ENCODE data around the gene NTSR2. TPM values are rescaled to one million over a fixed set of nuclear protein-coding genes. Genes with fewer than 3 reads are reported as not detected.
"Not testable (repeated sequence)": the region's sequence is repeated elsewhere in the genome, so short reads cannot be mapped to it uniquely, and the experiment has no call there.

The NTSR2 gene
- total and polyA plus RNA-seq, 5 donors from 2014 or later: not detected

- Mint-ChIP-seq H3K4me3 (no peak overlapping the region), H3K9me3 (peaks cover 0 to 5% (median 2%) of the 10 kb centered on the region in 7 donors), H3K4me1 (no peaks in the 10 kb centered on the region), H3K27me3 (peaks cover 47% of the 10 kb centered on the region), H3K27ac (no peak overlapping the region), H3K36me3 (no peaks in the 10 kb centered on the region)
- no peaks in the 10 kb centered on the region for H3K36me3 ChIP-seq (ENCODE audit: control insufficient read depth, insufficient read depth, low read length)
- no peaks in the 10 kb centered on the region for H3K4me1 ChIP-seq (ENCODE audit: control insufficient read depth, insufficient read depth, low read length, poor library complexity, severe bottlenecking)
- peaks cover 4 to 6% of the 10 kb centered on the region in 2 experiments for H3K9me3 ChIP-seq (ENCODE audit: control insufficient read depth in 2 of 2, low read length in 2 of 2)
- DNase-seq (no peak), ATAC-seq (ENCODE audit: low read depth in 2 of 2) (no peak)
- no peak overlapping the region for H3K27ac ChIP-seq (ENCODE audit: insufficient read depth, low read length, poor library complexity, severe bottlenecking)
- no peak overlapping the region for H3K4me3 ChIP-seq (ENCODE audit: low read depth, low read length)
- H3K27me3 ChIP-seq (ENCODE audit: control insufficient read depth, insufficient read depth, low read length): no peaks in the 10 kb centered on the region
Observed at GRCh38 chr2:11662882-11663281, 7.1 kb downstream of the NTSR2 start.

GRCh38 chr2:11661891-11662435 lies 8.0 kb downstream of the NTSR2 start:
- Mint-ChIP-seq H3K27ac (no peak overlapping the region), H3K4me1 (no peaks in the 10 kb centered on the region), H3K4me3 (no peak overlapping the region), H3K36me3 (no peaks in the 10 kb centered on the region), H3K9me3 (peaks cover 0 to 5% (median 1%) of the 10 kb centered on the region in 7 donors), H3K27me3 (peaks cover 38% of the 10 kb centered on the region)
- DNase-seq: no peak
- Histone ChIP-seq H3K36me3 (ENCODE audit: control insufficient read depth, insufficient read depth, low read length) (no peaks in the 10 kb centered on the region), H3K9me3 (ENCODE audit: control insufficient read depth in 2 of 2, low read length in 2 of 2) (peaks cover 4 to 6% of the 10 kb centered on the region in 2 experiments), H3K27me3 (ENCODE audit: control insufficient read depth, insufficient read depth, low read length) (no peaks in the 10 kb centered on the region), H3K27ac (ENCODE audit: insufficient read depth, low read length, poor library complexity, severe bottlenecking) (no peak overlapping the region), H3K4me3 (ENCODE audit: low read depth, low read length) (no peak overlapping the region), H3K4me1 (ENCODE audit: control insufficient read depth, insufficient read depth, low read length, poor library complexity, severe bottlenecking) (no peaks in the 10 kb centered on the region)
- ATAC-seq (ENCODE audit: low read depth in 2 of 2): no peak

- H3K9me3 ChIP-seq (ENCODE audit: control insufficient read depth in 2 of 2, low read length in 2 of 2); H3K4me3 ChIP-seq (ENCODE audit: low read depth, low read length); H3K4me1 Mint-ChIP-seq; H3K27ac Mint-ChIP-seq; H3K36me3 Mint-ChIP-seq; DNase-seq; H3K4me3 Mint-ChIP-seq; H3K36me3 ChIP-seq (ENCODE audit: control insufficient read depth, insufficient read depth, low read length); ATAC-seq (ENCODE audit: low read depth in 2 of 2); H3K4me1 ChIP-seq (ENCODE audit: control insufficient read depth, insufficient read depth, low read length, poor library complexity, severe bottlenecking); H3K9me3 Mint-ChIP-seq; H3K27ac ChIP-seq (ENCODE audit: insufficient read depth, low read length, poor library complexity, severe bottlenecking); H3K27me3 ChIP-seq (ENCODE audit: control insufficient read depth, insufficient read depth, low read length): not testable (repeated sequence)
- peaks cover 28% of the 10 kb centered on the region for H3K27me3 Mint-ChIP-seq
Observed at GRCh38 chr2:11660396-11660795, 9.6 kb downstream of the NTSR2 start.

- no peak for DNase-seq
- peaks cover 4 to 6% of the 10 kb centered on the region in 2 experiments for H3K9me3 ChIP-seq (ENCODE audit: control insufficient read depth in 2 of 2, low read length in 2 of 2)
- Mint-ChIP-seq H3K9me3 (peaks cover 0 to 5% (median 1%) of the 10 kb centered on the region in 7 donors), H3K36me3 (no peaks in the 10 kb centered on the region), H3K4me1 (no peaks in the 10 kb centered on the region), H3K27me3 (peaks cover 28% of the 10 kb centered on the region), H3K27ac (no peak overlapping the region), H3K4me3 (no peak overlapping the region)
- H3K4me3 ChIP-seq (ENCODE audit: low read depth, low read length): no peak overlapping the region
- no peaks in the 10 kb centered on the region for H3K36me3 ChIP-seq (ENCODE audit: control insufficient read depth, insufficient read depth, low read length)
- no peaks in the 10 kb centered on the region for H3K27me3 ChIP-seq (ENCODE audit: control insufficient read depth, insufficient read depth, low read length)
- H3K4me1 ChIP-seq (ENCODE audit: control insufficient read depth, insufficient read depth, low read length, poor library complexity, severe bottlenecking): no peaks in the 10 kb centered on the region
- no peak for ATAC-seq (ENCODE audit: low read depth in 2 of 2)
- H3K27ac ChIP-seq (ENCODE audit: insufficient read depth, low read length, poor library complexity, severe bottlenecking): no peak overlapping the region
Observed at GRCh38 chr2:11659851-11660250, 10.1 kb downstream of the NTSR2 start.

GRCh38 chr2:11659115-11659475 lies 10.9 kb downstream of the NTSR2 start:
- no peak for DNase-seq
- H3K9me3 ChIP-seq (ENCODE audit: control insufficient read depth in 2 of 2, low read length in 2 of 2): peaks cover 4 to 6% of the 10 kb centered on the region in 2 experiments
- H3K27ac ChIP-seq (ENCODE audit: insufficient read depth, low read length, poor library complexity, severe bottlenecking): no peak overlapping the region
- Mint-ChIP-seq H3K9me3 (peaks cover 0 to 5% (median 1%) of the 10 kb centered on the region in 7 donors), H3K27ac (no peak overlapping the region), H3K36me3 (no peaks in the 10 kb centered on the region), H3K4me3 (no peak overlapping the region), H3K27me3 (peaks cover 28% of the 10 kb centered on the region), H3K4me1 (no peaks in the 10 kb centered on the region)
- no peaks in the 10 kb centered on the region for H3K36me3 ChIP-seq (ENCODE audit: control insufficient read depth, insufficient read depth, low read length)
- no peak for ATAC-seq (ENCODE audit: low read depth in 2 of 2)
- no peak overlapping the region for H3K4me3 ChIP-seq (ENCODE audit: low read depth, low read length)
- H3K27me3 ChIP-seq (ENCODE audit: control insufficient read depth, insufficient read depth, low read length): no peaks in the 10 kb centered on the region
- no peaks in the 10 kb centered on the region for H3K4me1 ChIP-seq (ENCODE audit: control insufficient read depth, insufficient read depth, low read length, poor library complexity, severe bottlenecking)

- no peak for DNase-seq
- Histone ChIP-seq H3K9me3 (ENCODE audit: control insufficient read depth in 2 of 2, low read length in 2 of 2) (peaks cover 4 to 6% of the 10 kb centered on the region in 2 experiments), H3K4me1 (ENCODE audit: control insufficient read depth, insufficient read depth, low read length, poor library complexity, severe bottlenecking) (no peaks in the 10 kb centered on the region), H3K4me3 (ENCODE audit: low read depth, low read length) (no peak overlapping the region), H3K27ac (ENCODE audit: insufficient read depth, low read length, poor library complexity, severe bottlenecking) (no peak overlapping the region), H3K27me3 (ENCODE audit: control insufficient read depth, insufficient read depth, low read length) (no peaks in the 10 kb centered on the region), H3K36me3 (ENCODE audit: control insufficient read depth, insufficient read depth, low read length) (no peaks in the 10 kb centered on the region)
- Mint-ChIP-seq H3K4me3 (no peak overlapping the region), H3K4me1 (no peaks in the 10 kb centered on the region), H3K9me3 (peaks cover 0 to 5% (median 1%) of the 10 kb centered on the region in 7 donors), H3K27me3 (peaks cover 25% of the 10 kb centered on the region), H3K36me3 (no peaks in the 10 kb centered on the region), H3K27ac (peak overlapping the region in 1 of 3 donors; percentile 39)
- no peak for ATAC-seq (ENCODE audit: low read depth in 2 of 2)
Observed at GRCh38 chr2:11658208-11659114, 11.5 kb downstream of the NTSR2 start.

- Mint-ChIP-seq H3K4me3 (no peak overlapping the region), H3K9me3 (peaks cover 0 to 5% (median 0%) of the 10 kb centered on the region in 7 donors), H3K36me3 (no peaks in the 10 kb centered on the region), H3K4me1 (no peaks in the 10 kb centered on the region), H3K27ac (no peak overlapping the region), H3K27me3 (peaks cover 18% of the 10 kb centered on the region)
- DNase-seq: no peak
- Histone ChIP-seq H3K4me1 (ENCODE audit: control insufficient read depth, insufficient read depth, low read length, poor library complexity, severe bottlenecking) (no peaks in the 10 kb centered on the region), H3K27me3 (ENCODE audit: control insufficient read depth, insufficient read depth, low read length) (no peaks in the 10 kb centered on the region), H3K27ac (ENCODE audit: insufficient read depth, low read length, poor library complexity, severe bottlenecking) (no peak overlapping the region), H3K36me3 (ENCODE audit: control insufficient read depth, insufficient read depth, low read length) (no peaks in the 10 kb centered on the region), H3K9me3 (ENCODE audit: control insufficient read depth in 2 of 2, low read length in 2 of 2) (peaks cover 0 to under 1% of the 10 kb centered on the region in 2 experiments), H3K4me3 (ENCODE audit: low read depth, low read length) (no peak overlapping the region)
- no peak for ATAC-seq (ENCODE audit: low read depth in 2 of 2)
Observed at GRCh38 chr2:11657646-11658045, 12.3 kb downstream of the NTSR2 start.

Measured in CD4-positive, CD25-positive, alpha-beta regulatory T cell (primary cell).